Measurements from ENCODE around the gene TAC4. TPM values are rescaled to one million over a fixed set of nuclear protein-coding genes. Genes with fewer than 3 reads are reported as not detected.

Gene TAC4
- total RNA-seq, 4 donors from 2014 or later: not detected

GRCh38 chr17:49869038-49869374 is 21.1 kb upstream of the TAC4 start:
- Histone ChIP-seq H3K27ac (no peak overlapping the region), H3K27me3 (peaks cover 0 to 35% (median 0%) of the 10 kb centered on the region in 4 donors), H3K4me1 (peaks cover 0 to 17% (median 4%) of the 10 kb centered on the region in 3 donors), H3K36me3 (no peaks in the 10 kb centered on the region), H3K4me3 (no peak overlapping the region), H3K9me3 (no peaks in the 10 kb centered on the region)
- intact Hi-C loops (cut with DNase I): no loop called here
- TF ChIP-seq CTCF (IDR thresholded peaks at IDR 0.05): no peak
- no peak for TF ChIP-seq POLR2A (IDR thresholded peaks at IDR 0.05)
- no peak for DNase-seq
- WGBS, 2 donors: 70 to 71% methylated on average over 1 of the region's 1 CpG

- 53 to 91% methylated on average over 3 of the region's 3 CpGs for WGBS, 2 donors
- H3K27me3 ChIP-seq: peaks cover 0 to 17% (median 0%) of the 10 kb centered on the region in 4 donors
- no peaks in the 10 kb centered on the region for H3K36me3 ChIP-seq
- TF ChIP-seq POLR2A (IDR thresholded peaks at IDR 0.05) (no peak), CTCF (IDR thresholded peaks at IDR 0.05) (no peak)
- DNase-seq: no peak
- H3K4me1 ChIP-seq: peaks cover 0 to 22% (median 4%) of the 10 kb centered on the region in 3 donors
- H3K27ac ChIP-seq: no peak overlapping the region
- H3K4me3 ChIP-seq: no peak overlapping the region
- intact Hi-C loops (cut with DNase I): no loop called here
- no peaks in the 10 kb centered on the region for H3K9me3 ChIP-seq
Observed at GRCh38 chr17:49866882-49867413, 19.1 kb upstream of the TAC4 start.

- DNase-seq: no peak
- intact Hi-C loops (cut with DNase I): no loop called here
- no peak for TF ChIP-seq CTCF (IDR thresholded peaks at IDR 0.05)
- no peak for TF ChIP-seq POLR2A (IDR thresholded peaks at IDR 0.05)
- Histone ChIP-seq H3K4me3 (no peak overlapping the region), H3K9me3 (no peaks in the 10 kb centered on the region), H3K27ac (no peak overlapping the region), H3K36me3 (no peaks in the 10 kb centered on the region), H3K27me3 (peaks cover 0 to 27% (median 0%) of the 10 kb centered on the region in 4 donors), H3K4me1 (peaks cover 0 to 19% (median 3%) of the 10 kb centered on the region in 3 donors)
- WGBS, 2 donors: 71% methylated on average over 1 of the region's 1 CpG; no CpG with 5 or more reads in 1 of the 2 donors
Observed at GRCh38 chr17:49866019-49866380, 18.1 kb upstream of the TAC4 start.

- Histone ChIP-seq H3K4me3 (no peak overlapping the region), H3K27me3 (peaks cover 0 to 15% (median 0%) of the 10 kb centered on the region in 4 donors), H3K9me3 (no peaks in the 10 kb centered on the region), H3K27ac (no peak overlapping the region), H3K4me1 (peaks cover 0 to 17% (median 0%) of the 10 kb centered on the region in 3 donors), H3K36me3 (no peaks in the 10 kb centered on the region)
- TF ChIP-seq POLR2A (IDR thresholded peaks at IDR 0.05) (no peak), CTCF (IDR thresholded peaks at IDR 0.05) (no peak)
- WGBS, 2 donors: 50 to 80% methylated on average over 2 to 4 of the region's 17 CpGs
- intact Hi-C loops (cut with DNase I): no loop called here
- DNase-seq: no peak
Observed at GRCh38 chr17:49862781-49863331, 15.0 kb upstream of the TAC4 start.

- TF ChIP-seq POLR2A (IDR thresholded peaks at IDR 0.05): no peak
- TF ChIP-seq CTCF (IDR thresholded peaks at IDR 0.05): peak; percentile 61 to 94 (median 78)
- WGBS, 2 donors: 12 to 21% methylated on average over 6 to 11 of the region's 16 CpGs
- H3K27ac ChIP-seq: no peak overlapping the region
- DNase-seq: no peak
- H3K4me3 ChIP-seq: no peak overlapping the region
- no peaks in the 10 kb centered on the region for H3K36me3 ChIP-seq
- H3K4me1 ChIP-seq: peaks cover 0 to 17% (median 0%) of the 10 kb centered on the region in 3 donors
- peaks cover 0 to 15% (median 0%) of the 10 kb centered on the region in 4 donors for H3K27me3 ChIP-seq
- no peaks in the 10 kb centered on the region for H3K9me3 ChIP-seq
- intact Hi-C loops (cut with DNase I): loop anchor here (2.0 kb wide), 1 partner anchor 135 kb away; no protein-coding TSS in a partner anchor
Observed at GRCh38 chr17:49861150-49861884, 13.4 kb upstream of the TAC4 start.

Data from esophagus squamous epithelium (tissue), 5 donors.